K562 treated with DMSO at 1 percent for 4 hours (cell line): ENCODE data around the gene THOP1. TPM values are rescaled to one million over a fixed set of nuclear protein-coding genes. Genes with fewer than 3 reads are reported as not detected.

ENCODE experiments used
- total RNA-seq: library from RNA; unstranded; fragments of 300-600 nt; gene quantifications from 2 replicates; pipeline ENCODE4 v1.2.3, GENCODE V29; 2022; ENCODE audit not compliant: insufficient read depth

The THOP1 gene
- total RNA-seq, result 128 and 158 TPM in 2 replicates

GRCh38 chr19:2785244-2785997 is at the start of gene THOP1:
Gene THOP1 (plus strand): TSS chr19:2785503. CDS start chr19:2785663, 160 bp downstream.

DNA sequence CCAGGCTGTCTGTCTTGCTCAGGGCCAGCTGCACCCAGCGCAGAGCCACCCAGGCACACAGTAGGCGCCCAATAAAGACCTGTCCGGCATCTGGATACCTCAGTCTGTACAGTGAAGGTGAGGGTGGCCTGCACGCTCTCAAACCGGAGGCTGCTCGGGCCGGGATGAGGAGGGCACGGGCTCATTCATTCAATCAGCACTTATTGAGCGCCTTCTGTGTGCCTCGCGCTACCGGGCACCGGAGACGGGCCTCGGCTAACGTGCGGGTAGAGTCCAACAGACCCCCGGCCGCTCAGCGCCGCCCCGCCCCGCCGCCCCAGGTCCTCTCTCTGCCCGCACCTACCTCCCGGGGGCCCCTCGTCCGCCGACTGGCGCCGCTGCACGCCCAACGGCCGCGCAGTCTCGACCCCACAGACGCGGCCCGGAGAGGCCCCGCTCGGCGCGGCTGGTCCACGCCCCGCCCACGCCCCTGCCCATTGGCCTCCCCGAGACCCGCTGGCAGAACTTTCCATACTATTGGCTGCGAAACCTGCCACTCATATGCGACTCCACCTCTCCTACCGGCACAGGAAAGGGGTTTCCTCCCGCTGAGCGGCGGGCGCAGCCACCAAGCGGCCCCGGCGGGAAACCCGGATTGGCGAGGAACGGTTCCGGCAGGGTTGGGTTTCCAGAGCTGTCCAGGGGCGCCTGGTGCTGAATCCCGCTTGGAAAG is 45.5 kb upstream of the THOP1 start, which contains the start of gene SLC39A3:
SLC39A3 (minus strand) TSS at position 416 of the 712 bp plus-strand sequence. CDS start 2,760 bp downstream, outside the sequence.

GRCh38 chr19:2782936-2783780 is 2.1 kb upstream of the THOP1 start, which contains the start of gene SGTA:
Gene SGTA (minus strand): TSS chr19:2783273. CDS start chr19:2769068, 14,205 bp downstream.

GRCh38 chr19:2819540-2820111 is 34.3 kb downstream of the THOP1 start, which contains the start of gene ZNF554:
Gene ZNF554 (plus strand): TSS chr19:2819868. CDS start chr19:2820072, 204 bp downstream.

GRCh38 chr19:2840794-2841791 is 55.8 kb downstream of the THOP1 start, which contains the start of gene ZNF555:
Gene ZNF555 (plus strand): TSS chr19:2841475. CDS start chr19:2841573, 98 bp downstream.

Other genes with a start within 250 kb of the THOP1 start
- gene GNG7, start 82.8 kb upstream of the THOP1 start, total RNA-seq, result 0.28 and 0.48 TPM in 2 replicates
- gene DIRAS1, start 64.1 kb upstream of the THOP1 start, total RNA-seq, result 3.9 and 4.3 TPM in 2 replicates
- 165 and 175 TPM in 2 replicates for gene SLC39A3, start 45.5 kb upstream of the THOP1 start, total RNA-seq
- 118 and 130 TPM in 2 replicates for gene SGTA, start 2.2 kb upstream of the THOP1 start, total RNA-seq
- gene ZNF554, start 34.4 kb downstream of the THOP1 start, total RNA-seq, result 1.9 and 2.1 TPM in 2 replicates
- gene ZNF555, start 56.0 kb downstream of the THOP1 start, total RNA-seq, result 1.4 TPM in 2 replicates
- 0.48 TPM in 1 of 2 replicates, not detected in the other for gene ZNF556, start 81.8 kb downstream of the THOP1 start, total RNA-seq
- gene ZNF57, start 115.4 kb downstream of the THOP1 start, total RNA-seq, result 3.2 and 4.1 TPM in 2 replicates
- 2.2 and 5.2 TPM in 2 replicates for gene ZNF77, start 159.5 kb downstream of the THOP1 start, total RNA-seq
- gene TLE6, start 192.1 kb downstream of the THOP1 start, total RNA-seq, result 2.9 and 8.3 TPM in 2 replicates
- gene TLE2, start 243.8 kb downstream of the THOP1 start, total RNA-seq, result 82.1 and 92.1 TPM in 2 replicates